Liver (tissue), 3 donors: ENCODE results near the gene MICAL2.

Experiments used
- CTCF ChIP-seq: fragments of 150-350 bp; IDR thresholded peaks from 2 replicates; pipeline ENCODE4 v1.5.1; 2017; ENCODE audit warnings: improper control_type of control experiment, low read depth, low read length; ENCODE audit not compliant: missing input control
- FOXA1 ChIP-seq: IDR thresholded peaks from 2 replicates; pipeline ENCODE4 v1.6.1; 2016; ENCODE audit warnings: antibody characterized with exemption
- FOXA2 ChIP-seq: IDR thresholded peaks from 2 replicates; pipeline ENCODE4 v1.6.1; 2016; ENCODE audit warnings: antibody characterized with exemption
- RAD21 ChIP-seq, 2 donors: IDR thresholded peaks; 2 replicates each; pipeline ENCODE4 v1.6.1; 2016; ENCODE audit warnings: antibody characterized with exemption in 2 of 2, mild to moderate bottlenecking in 2 of 2
- REST ChIP-seq: IDR thresholded peaks from 2 replicates; pipeline ENCODE4 v1.6.1; 2016; ENCODE audit warnings: antibody characterized with exemption, mild to moderate bottlenecking
- SP1 ChIP-seq: IDR thresholded peaks from 2 replicates; pipeline ENCODE4 v1.6.1; 2018; ENCODE audit warnings: antibody characterized with exemption, mild to moderate bottlenecking
- YY1 ChIP-seq: IDR thresholded peaks from 2 replicates; pipeline ENCODE4 v1.6.1; 2016; ENCODE audit warnings: antibody characterized with exemption, mild to moderate bottlenecking
- donor health status: healthy.
- donor health status: healthy.

GRCh38 chr11:12073436-12073835 lies 37.0 kb upstream of the MICAL2 start:
- TF ChIP-seq CTCF (no peak), YY1 (no peak), FOXA1 (no peak), SP1 (no peak), RAD21 (IDR thresholded peaks at IDR 0.05) (no peak), REST (no peak), FOXA2 (no peak)
